HepG2 (cell line): ENCODE results near the gene VSX1. TPM values are rescaled to one million over a fixed set of nuclear protein-coding genes. Genes with fewer than 3 reads are reported as not detected.

ENCODE experiments used
- ATAC-seq: fragments of 200-7000 bp; cut with Tn5 transposase; 3 replicates; pipeline ENCODE4 v1.9.1; 2020; ENCODE audit warnings: mild to moderate bottlenecking, moderate library complexity
- BruUV-seq: library from RNA; stranded (reverse); fragments of 400-500 nt; replicated peaks from 2 replicates; lab custom pipeline; 2021; lab: Mats Ljungman, UMichigan
- CTCF ChIA-PET: fragments of 300-600 bp; formaldehyde crosslinking; extraction: SDS; loops from one replicate; lab custom pipeline; 2021; ENCODE audit warnings: low total read pairs, inconsistent platforms, low intra/inter-chr PET ratio; lab: Yijun Ruan, JAX
- POLR2A ChIA-PET: fragments of 350-600 bp; sonication (Branson Sonifier 250); formaldehyde crosslinking; loops from one replicate; lab custom pipeline; 2020; ENCODE audit warnings: antibody characterized with exemption, inconsistent platforms; lab: Yijun Ruan, JAX
- DNase-seq: peaks from one replicate; pipeline ENCODE4 v3.0.0-alpha.2; 2015; ENCODE audit warnings: low spot score
- FAIRE-seq: peaks from 3 replicates; lab custom pipeline; 2011; peaks lifted over from hg19 to GRCh38; lab: Jason Lieb, UNC
- H2AFZ ChIP-seq: one replicate; pipeline ENCODE4 v1.6.1; 2011; ENCODE audit warnings: low read length, inconsistent platforms
- H3K27ac ChIP-seq: fragments of 300-600 bp; 3 replicates; pipeline ENCODE4 v1.8.0; 2011; ENCODE audit warnings: mixed run types, mild to moderate bottlenecking, mixed read lengths, low read length, inconsistent platforms; ENCODE audit not compliant: insufficient read depth; ENCODE audit errors: extremely low read length
- H3K27me3 ChIP-seq, 2 experiments: fragments of 200-600 bp in 1 of 2; 2 replicates in 1 of 2; 3 replicates in 1 of 2; pipeline versions ENCODE4 v1.6.0 to v1.8.0; 2011; ENCODE audit warnings: low read length in 2 of 2, mild to moderate bottlenecking in 2 of 2, moderate library complexity in 2 of 2, inconsistent platforms in 1 of 2; ENCODE audit not compliant: insufficient read depth in 2 of 2, control insufficient read depth in 1 of 2
- H3K36me3 ChIP-seq, 2 experiments: fragments of 200-600 bp in 1 of 2; replicated peaks in 1 of 2; 2 replicates in 1 of 2; 3 replicates in 1 of 2; pipeline versions ENCODE4 v1.5.1 to v1.8.0; 2011; ENCODE audit warnings: low read length in 2 of 2, inconsistent platforms in 1 of 2; ENCODE audit not compliant: insufficient read depth in 2 of 2, control insufficient read depth in 1 of 2
- H3K4me1 ChIP-seq: 2 replicates; pipeline ENCODE4 v1.5.1; 2012; ENCODE audit warnings: low read length, inconsistent platforms; ENCODE audit not compliant: insufficient read depth
- H3K4me2 ChIP-seq: 2 replicates; pipeline ENCODE4 v1.6.0; 2011; ENCODE audit warnings: low read depth, low read length, inconsistent platforms
- H3K4me3 ChIP-seq, 3 experiments: fragments of 200-600 bp in 1 of 3; sonication (generic), shearing (Covaris generic) in 1 of 3; replicated peaks in 1 of 3; 2 replicates each; pipeline ENCODE4 v1.5.1; 2011 to 2016; ENCODE audit warnings: low read length in 3 of 3, inconsistent platforms in 2 of 3, low read depth in 2 of 3, mild to moderate bottlenecking in 2 of 3, control low read depth in 1 of 3, mixed read lengths in 1 of 3; ENCODE audit not compliant: insufficient read depth in 1 of 3
- H3K79me2 ChIP-seq: one replicate; pipeline ENCODE4 v1.6.1; 2011; ENCODE audit warnings: low read length, inconsistent platforms; ENCODE audit not compliant: insufficient read depth
- H3K9ac ChIP-seq: 2 replicates; pipeline ENCODE4 v1.6.0; 2011; ENCODE audit warnings: mild to moderate bottlenecking, low read depth, low read length, inconsistent platforms; ENCODE audit not compliant: insufficient read depth
- H3K9me3 ChIP-seq: 2 replicates; pipeline ENCODE4 v1.5.1; 2012; ENCODE audit warnings: mild to moderate bottlenecking, low read length
- H4K20me1 ChIP-seq: 2 replicates; pipeline ENCODE4 v1.6.0; 2011; ENCODE audit warnings: inconsistent platforms, mild to moderate bottlenecking, low read length, moderate library complexity; ENCODE audit not compliant: insufficient read depth
- ARID2 ChIP-seq: sonication (generic); formaldehyde crosslinking; IDR thresholded peaks from 2 replicates; pipeline ENCODE4 v1.8.1; 2022; ENCODE audit warnings: mild to moderate bottlenecking, missing genetic modification reagents, borderline replicate concordance
- FOXJ3 ChIP-seq: sonication (generic); formaldehyde crosslinking; IDR thresholded peaks from 2 replicates; pipeline ENCODE4 v1.4.0; 2020; ENCODE audit warnings: missing genetic modification reagents, mild to moderate bottlenecking, borderline replicate concordance
- MIER2 ChIP-seq: IDR thresholded peaks from 2 replicates; pipeline ENCODE4 v1.6.1; 2016; ENCODE audit warnings: missing biosample characterization, missing genetic modification reagents
- NRL ChIP-seq: sonication (generic); formaldehyde crosslinking; IDR thresholded peaks from 2 replicates; pipeline ENCODE4 v1.5.0; 2020; ENCODE audit warnings: missing genetic modification reagents, mild to moderate bottlenecking, moderate library complexity, borderline replicate concordance
- POLR2G ChIP-seq: fragments of 200-400 bp; formaldehyde crosslinking; IDR thresholded peaks from 2 replicates; pipeline ENCODE4 v1.6.1; 2018; ENCODE audit warnings: mild to moderate bottlenecking, low read depth, low read length, moderate library complexity
- TBL1XR1 ChIP-seq: fragments of 150-350 bp; IDR thresholded peaks from 2 replicates; pipeline ENCODE4 v1.6.1; 2014; ENCODE audit warnings: borderline replicate concordance, low read length; ENCODE audit not compliant: partially characterized antibody
- ZNF563 ChIP-seq: sonication (generic); formaldehyde crosslinking; IDR thresholded peaks from 2 replicates; pipeline ENCODE4 v1.8.0; 2022; ENCODE audit warnings: mild to moderate bottlenecking, moderate library complexity, missing genetic modification reagents
- ZNF569 ChIP-seq: sonication (generic); formaldehyde crosslinking; IDR thresholded peaks from 2 replicates; pipeline ENCODE4 v1.5.0; 2020; ENCODE audit warnings: mild to moderate bottlenecking, missing genetic modification reagents, moderate library complexity, borderline replicate concordance
- WGBS: methylation state at CpG from one replicate; pipeline ENCODE4 v1.1.6; 2017; ENCODE audit warnings: low lambda C conversion rate; 5-methylcytosine and 5-hydroxymethylcytosine counted together
- in situ Hi-C: cut with HindIII; loops from 2 replicates; pipeline ENCODE4 v1.10.0; 2017; ENCODE audit warnings: low pct_unique_long_range_greater_than_20kb; ENCODE audit not compliant: extremely low pct_ligation_motif_present
- intact Hi-C: fragments of 100-400 bp; cut with micrococcal nuclease; formaldehyde crosslinking; loops from one replicate; pipeline ENCODE4 v1.10.0; 2022; ENCODE audit not compliant: unreplicated experiment
- polyA plus RNA-seq, 8 experiments: library from polyadenylated mRNA; depleted of rRNA in 3 of 8; stranded (reverse) in 7 of 8; unstranded in 1 of 8; fragments of >200 nt; fragmentation: Illumina TruSeq in 4 of 8; extraction: Trizol in 4 of 8; gene quantifications; 2 replicates each; pipeline versions ENCODE4 v1.2.1 to v1.2.3, GENCODE V29; 2011 to 2016; ENCODE audit warnings: low read depth in 4 of 8, missing spikeins in 1 of 8, mixed read lengths in 1 of 8; ENCODE audit not compliant: insufficient read depth in 1 of 8
- total RNA-seq, 5 experiments: library from RNA; depleted of rRNA; stranded (reverse); fragments of >200 nt; fragmentation: Illumina TruSeq; extraction: Trizol; gene quantifications; 2 replicates each; pipeline ENCODE4 v1.2.3, GENCODE V29; 2016; ENCODE audit warnings: low read depth in 1 of 5
- TF ChIP-seq, protein P1 (sequence below), 2 experiments: IDR thresholded peaks; 2 replicates each; pipeline ENCODE4 v1.6.1; 2011 to 2012; ENCODE audit warnings: low read length in 2 of 2, borderline replicate concordance in 1 of 2, low read depth in 1 of 2, mild to moderate bottlenecking in 1 of 2, moderate library complexity in 1 of 2
- TF ChIP-seq, protein P2 (sequence below): IDR thresholded peaks from 2 replicates; pipeline ENCODE4 v1.6.1; 2016

The VSX1 gene
- total and polyA plus RNA-seq, 2 of the 13 experiments (the other 11 are each of a cell fraction or from before 2014, with no cell fraction given): 0.04 TPM; not detected in 1

DNA sequence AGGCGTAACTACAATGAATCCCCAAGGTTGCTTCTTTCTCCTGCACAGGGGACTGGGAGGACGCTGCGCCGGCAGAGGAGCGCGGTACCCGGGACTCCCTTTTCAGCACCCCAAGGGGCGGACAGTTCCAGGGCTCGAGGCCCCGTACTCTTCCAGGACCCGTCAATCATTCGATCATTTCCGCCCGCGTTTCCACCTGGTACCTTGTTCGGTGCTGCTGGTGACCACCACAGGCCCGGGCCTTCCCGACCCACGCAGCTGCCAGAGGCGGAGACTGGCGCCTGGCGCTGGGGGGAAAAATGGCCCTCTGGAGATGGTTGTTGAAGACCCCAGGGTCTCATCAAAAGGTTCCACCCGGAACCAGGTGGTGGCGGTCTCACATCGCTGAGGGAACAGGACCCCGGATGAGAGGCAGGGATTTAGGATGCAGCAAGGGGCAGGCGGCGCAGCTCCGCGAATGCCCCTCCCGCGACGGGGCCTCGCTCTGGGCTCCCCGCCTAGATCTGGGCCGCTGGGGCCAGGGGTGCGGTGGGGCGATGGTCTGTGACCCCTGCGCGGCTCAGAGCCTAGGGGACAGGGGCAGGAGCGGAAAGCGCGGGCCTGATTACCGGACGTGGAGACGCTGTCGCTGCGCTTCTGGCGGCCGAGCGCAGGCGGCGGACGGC is 744 bp downstream of the VSX1 start (continued):
- TF ChIP-seq, protein P1, sequence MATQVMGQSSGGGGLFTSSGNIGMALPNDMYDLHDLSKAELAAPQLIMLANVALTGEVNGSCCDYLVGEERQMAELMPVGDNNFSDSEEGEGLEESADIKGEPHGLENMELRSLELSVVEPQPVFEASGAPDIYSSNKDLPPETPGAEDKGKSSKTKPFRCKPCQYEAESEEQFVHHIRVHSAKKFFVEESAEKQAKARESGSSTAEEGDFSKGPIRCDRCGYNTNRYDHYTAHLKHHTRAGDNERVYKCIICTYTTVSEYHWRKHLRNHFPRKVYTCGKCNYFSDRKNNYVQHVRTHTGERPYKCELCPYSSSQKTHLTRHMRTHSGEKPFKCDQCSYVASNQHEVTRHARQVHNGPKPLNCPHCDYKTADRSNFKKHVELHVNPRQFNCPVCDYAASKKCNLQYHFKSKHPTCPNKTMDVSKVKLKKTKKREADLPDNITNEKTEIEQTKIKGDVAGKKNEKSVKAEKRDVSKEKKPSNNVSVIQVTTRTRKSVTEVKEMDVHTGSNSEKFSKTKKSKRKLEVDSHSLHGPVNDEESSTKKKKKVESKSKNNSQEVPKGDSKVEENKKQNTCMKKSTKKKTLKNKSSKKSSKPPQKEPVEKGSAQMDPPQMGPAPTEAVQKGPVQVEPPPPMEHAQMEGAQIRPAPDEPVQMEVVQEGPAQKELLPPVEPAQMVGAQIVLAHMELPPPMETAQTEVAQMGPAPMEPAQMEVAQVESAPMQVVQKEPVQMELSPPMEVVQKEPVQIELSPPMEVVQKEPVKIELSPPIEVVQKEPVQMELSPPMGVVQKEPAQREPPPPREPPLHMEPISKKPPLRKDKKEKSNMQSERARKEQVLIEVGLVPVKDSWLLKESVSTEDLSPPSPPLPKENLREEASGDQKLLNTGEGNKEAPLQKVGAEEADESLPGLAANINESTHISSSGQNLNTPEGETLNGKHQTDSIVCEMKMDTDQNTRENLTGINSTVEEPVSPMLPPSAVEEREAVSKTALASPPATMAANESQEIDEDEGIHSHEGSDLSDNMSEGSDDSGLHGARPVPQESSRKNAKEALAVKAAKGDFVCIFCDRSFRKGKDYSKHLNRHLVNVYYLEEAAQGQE (IDR thresholded peaks at IDR 0.05; ENCODE audit: borderline replicate concordance in 1 of 2, low read depth in 1 of 2, low read length in 2 of 2): peak; percentile 87 to 97

DNA sequence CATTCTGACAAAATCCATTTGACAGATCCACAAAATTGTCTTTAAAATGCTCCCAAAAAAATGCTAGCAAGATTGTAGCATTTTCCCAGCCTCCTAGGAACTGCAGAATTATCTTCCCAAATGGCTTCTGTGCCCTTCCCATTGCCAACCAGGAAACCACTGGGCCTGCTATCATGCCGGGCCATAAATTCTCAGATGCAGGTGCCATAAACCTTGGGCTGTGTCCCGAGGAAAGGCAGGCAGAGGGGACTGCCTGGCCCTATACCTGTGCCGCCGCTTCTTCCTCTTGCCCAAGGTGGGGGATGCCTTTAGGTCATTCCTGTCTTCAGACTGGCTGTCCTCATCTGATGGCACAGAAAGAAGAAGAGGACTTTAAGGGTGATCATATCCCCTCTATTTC is 2.8 kb downstream of the VSX1 start:
- H2AFZ ChIP-seq: no peak overlapping the region
- POLR2A ChIA-PET: no interaction called here
- TF ChIP-seq TBL1XR1 (no peak), ZNF563 (CRISPR knock-in tag) (no peak), FOXJ3 (CRISPR knock-in tag) (no peak), ARID2 (CRISPR knock-in tag) (no peak), MIER2 (no peak), ZNF569 (no peak), POLR2G (no peak), NRL (CRISPR knock-in tag) (no peak)
- TF ChIP-seq, protein P2, sequence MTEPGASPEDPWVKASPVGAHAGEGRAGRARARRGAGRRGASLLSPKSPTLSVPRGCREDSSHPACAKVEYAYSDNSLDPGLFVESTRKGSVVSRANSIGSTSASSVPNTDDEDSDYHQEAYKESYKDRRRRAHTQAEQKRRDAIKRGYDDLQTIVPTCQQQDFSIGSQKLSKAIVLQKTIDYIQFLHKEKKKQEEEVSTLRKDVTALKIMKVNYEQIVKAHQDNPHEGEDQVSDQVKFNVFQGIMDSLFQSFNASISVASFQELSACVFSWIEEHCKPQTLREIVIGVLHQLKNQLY: no peak

More for the DNA sequence above, 2.8 kb downstream of the VSX1 start:
- H3K4me3 ChIP-seq: no peak overlapping the region
- no peak overlapping the region for H3K9ac ChIP-seq
- in situ Hi-C loops: no loop called here
- no peak for ATAC-seq
- intact Hi-C loops: loop anchor here (5.0 kb wide), 1 partner anchor 58 kb away; no protein-coding TSS in a partner anchor
- CTCF ChIA-PET: no interaction called here
- WGBS: 34% methylated on average over 4 of the region's 4 CpGs
- H3K4me1 ChIP-seq: peaks cover 18% of the 10 kb centered on the region
- no peaks in the 10 kb centered on the region for H4K20me1 ChIP-seq
- no peak overlapping the region for H3K4me2 ChIP-seq
- H3K79me2 ChIP-seq: no peaks in the 10 kb centered on the region
- no peak overlapping the region for H3K27ac ChIP-seq
- DNase-seq: no peak
- no TSS peak for BruUV-seq
- no peaks in the 10 kb centered on the region for H3K36me3 ChIP-seq
- no peak for FAIRE-seq
- peaks cover 20 to 78% of the 10 kb centered on the region in 2 experiments for H3K27me3 ChIP-seq
- no peaks in the 10 kb centered on the region for H3K9me3 ChIP-seq
